ENCODE data around the gene LONRF2.
"Not testable (repeated sequence)": the region's sequence is repeated elsewhere in the genome, so short reads cannot be mapped to it uniquely, and the experiment has no call there.

LONRF2 gene

GRCh38 chr2:100350661-100351185, 28.4 kb upstream of the LONRF2 start:
- TF ChIP-seq CTCF (IDR thresholded peaks at IDR 0.05; ENCODE audit: low read depth, low read length), result no peak
- DNase-seq (ENCODE audit: extremely low read depth, low read depth), result no peak

GRCh38 chr2:100345144-100345543, 22.8 kb upstream of the LONRF2 start:
- DNase-seq (ENCODE audit: extremely low read depth, low read depth), result not testable (repeated sequence)

GRCh38 chr2:100344433-100344832, 22.1 kb upstream of the LONRF2 start:
- no peak for DNase-seq (ENCODE audit: extremely low read depth, low read depth)
- no peak for TF ChIP-seq CTCF (IDR thresholded peaks at IDR 0.05; ENCODE audit: low read depth, low read length)

GRCh38 chr2:100342466-100342865, 20.2 kb upstream of the LONRF2 start:
- not testable (repeated sequence) for DNase-seq (ENCODE audit: extremely low read depth, low read depth)

GRCh38 chr2:100339823-100340222, 17.5 kb upstream of the LONRF2 start:
- no peak for TF ChIP-seq CTCF (IDR thresholded peaks at IDR 0.05; ENCODE audit: low read depth, low read length)
- DNase-seq (ENCODE audit: extremely low read depth, low read depth), result no peak

- TF ChIP-seq CTCF (IDR thresholded peaks at IDR 0.05; ENCODE audit: low read depth, low read length), result no peak
- no peak for DNase-seq (ENCODE audit: extremely low read depth, low read depth)
Observed at GRCh38 chr2:100334929-100335328, 12.6 kb upstream of the LONRF2 start.

- TF ChIP-seq CTCF (IDR thresholded peaks at IDR 0.05; ENCODE audit: low read depth, low read length), result no peak
- DNase-seq (ENCODE audit: extremely low read depth, low read depth), result no peak
Observed at GRCh38 chr2:100327742-100328141, 5.4 kb upstream of the LONRF2 start.

GRCh38 chr2:100321179-100321865, 979 bp downstream of the LONRF2 start:
- no peak for TF ChIP-seq CTCF (IDR thresholded peaks at IDR 0.05; ENCODE audit: low read depth, low read length)
- DNase-seq (ENCODE audit: extremely low read depth, low read depth), result no peak

All from AG09319 (cell line).